ENCODE measurements around the gene GNA14.
A peak's percentile ranks its signal among the peaks of the same experiment; 100 is the strongest.
"Not testable (repeated sequence)": the region's sequence is repeated elsewhere in the genome, so short reads cannot be mapped to it uniquely, and the experiment has no call there.

The GNA14 gene

DNA sequence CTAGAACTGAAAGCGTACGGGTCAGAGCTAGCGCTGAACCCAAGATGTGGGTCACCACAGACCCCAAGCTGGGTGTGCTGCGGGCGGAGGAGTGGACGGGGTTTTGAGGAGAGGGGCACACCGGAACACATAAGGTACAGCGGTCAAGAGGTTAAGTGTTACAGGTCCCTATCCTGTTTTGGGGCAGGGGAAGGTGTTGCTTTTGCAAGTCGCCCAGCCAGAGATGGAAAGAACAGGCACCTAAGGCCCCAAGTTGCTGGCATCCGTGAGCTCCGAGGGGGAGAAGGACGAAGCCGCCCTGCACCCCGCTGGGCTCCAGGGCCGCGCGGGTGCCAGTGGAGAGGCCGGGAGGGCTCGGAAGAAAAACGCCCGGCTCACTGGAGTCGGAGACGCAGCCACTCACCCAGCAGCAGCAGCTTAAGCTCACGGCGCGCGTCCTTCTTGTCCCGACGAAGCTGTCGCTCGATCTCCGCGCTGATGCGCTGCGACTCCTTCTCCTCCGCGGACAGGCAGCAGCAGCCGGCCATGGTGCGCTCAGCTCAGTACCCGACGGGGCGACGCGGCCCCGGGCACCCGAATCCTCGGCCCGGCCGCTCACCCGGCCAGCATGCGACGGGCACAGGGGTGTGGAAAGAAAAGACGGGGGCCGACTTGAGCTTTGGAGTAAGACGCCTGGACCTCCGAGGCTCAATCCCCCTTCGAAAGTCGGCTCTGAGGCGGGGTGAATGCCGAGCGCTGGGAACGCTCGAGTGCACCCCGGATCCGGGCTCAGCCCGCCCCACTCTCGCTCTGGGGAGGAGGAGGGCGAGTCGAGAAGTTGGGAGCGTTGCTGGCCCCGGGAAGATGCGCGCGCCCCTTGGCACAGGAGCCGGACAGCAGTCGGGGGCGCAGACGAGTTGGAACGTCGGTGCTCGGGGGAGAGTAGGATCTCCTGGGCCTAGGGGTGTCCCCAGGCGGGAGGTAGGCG, 572 bp downstream of the GNA14 start:
- Histone ChIP-seq H3K27ac (ENCODE audit: insufficient read depth, low read depth, low read length, poor library complexity, severe bottlenecking) (no peak overlapping the region), H3K9me3 (ENCODE audit: control insufficient read depth, low read length) (no peaks in the 10 kb centered on the region), H3K27me3 (ENCODE audit: control insufficient read depth, insufficient read depth, low read length, poor library complexity, severe bottlenecking) (peaks cover 54% of the 10 kb centered on the region), H3K36me3 (ENCODE audit: control insufficient read depth, insufficient read depth, low read length) (no peaks in the 10 kb centered on the region), H3K4me1 (ENCODE audit: control insufficient read depth, insufficient read depth, low read length) (peaks cover 6% of the 10 kb centered on the region), H3K4me3 (ENCODE audit: insufficient read depth, low read depth, low read length) (peak overlapping the region; percentile 38)
- 16 to 18% methylated on average over 83 of the region's 83 CpGs for WGBS, 2 experiments

DNA sequence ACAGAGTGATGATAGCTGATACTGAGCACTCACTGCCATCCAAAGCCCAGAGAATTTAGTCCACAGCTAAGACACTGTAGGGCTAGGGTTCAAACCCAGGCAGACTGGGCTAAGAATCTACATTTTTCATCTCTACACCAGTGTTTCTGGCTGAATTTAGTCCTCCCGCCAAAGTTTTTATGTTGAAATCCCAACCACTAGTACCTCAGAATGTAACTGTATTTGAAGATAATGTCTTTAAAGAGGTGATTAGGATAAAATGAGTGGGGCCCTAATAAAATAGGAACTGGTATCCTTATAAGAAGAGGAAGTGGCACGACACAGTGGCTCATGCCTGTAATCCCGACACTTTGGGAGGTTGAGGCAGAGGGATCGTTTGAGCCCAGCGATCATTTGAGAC, 4.3 kb downstream of the GNA14 start:
- 96 to 97% methylated on average over 5 of the region's 5 CpGs for WGBS, 2 experiments
- H3K27me3 ChIP-seq (ENCODE audit: control insufficient read depth, insufficient read depth, low read length, poor library complexity, severe bottlenecking), result peaks cover 41% of the 10 kb centered on the region
- no peaks in the 10 kb centered on the region for H3K36me3 ChIP-seq (ENCODE audit: control insufficient read depth, insufficient read depth, low read length)
- H3K4me1 ChIP-seq (ENCODE audit: control insufficient read depth, insufficient read depth, low read length), result peaks cover 4% of the 10 kb centered on the region
- H3K9me3 ChIP-seq (ENCODE audit: control insufficient read depth, low read length), result no peaks in the 10 kb centered on the region
- no peak overlapping the region for H3K27ac ChIP-seq (ENCODE audit: insufficient read depth, low read depth, low read length, poor library complexity, severe bottlenecking)
- no peak overlapping the region for H3K4me3 ChIP-seq (ENCODE audit: insufficient read depth, low read depth, low read length)

DNA sequence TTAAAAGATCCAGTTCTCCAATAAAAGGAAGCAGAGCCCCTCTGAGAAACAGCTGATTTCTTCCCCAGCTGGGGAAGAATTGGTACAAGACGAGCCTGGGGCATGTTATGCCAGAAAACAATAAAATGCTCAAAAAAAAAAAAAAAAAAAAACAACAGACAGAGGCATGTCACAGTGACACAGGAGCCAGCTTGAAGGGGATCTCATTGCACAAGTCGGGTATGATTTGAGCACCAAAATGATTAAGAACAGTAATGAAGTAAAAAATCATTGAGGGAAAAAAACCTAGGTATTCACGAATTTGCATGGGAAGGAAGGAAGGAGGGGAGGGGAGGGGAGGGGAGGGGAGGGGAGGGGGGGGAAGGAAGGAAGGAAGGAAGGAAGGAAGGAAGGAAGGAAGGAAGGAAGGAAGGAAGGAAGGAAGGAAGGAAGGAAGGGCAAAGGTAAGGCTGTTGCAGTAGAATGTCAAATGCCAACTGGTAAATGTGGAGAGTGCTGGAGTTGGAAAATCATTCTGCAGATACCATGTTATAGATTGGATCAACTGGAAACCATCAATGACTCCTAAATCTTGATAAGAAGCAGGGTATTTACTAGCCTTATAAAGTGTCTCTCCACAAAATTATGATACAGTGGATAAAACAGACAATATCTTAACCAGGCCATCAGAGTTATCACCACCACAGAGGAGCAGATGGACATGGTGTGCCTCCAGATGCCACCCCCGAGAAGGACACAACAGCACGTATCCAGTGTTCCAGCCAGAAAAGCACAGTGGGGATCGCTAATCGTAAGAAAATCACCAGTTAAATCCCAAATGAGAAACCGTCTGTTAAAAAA, 7.2 kb downstream of the GNA14 start:
- H3K4me3 ChIP-seq (ENCODE audit: insufficient read depth, low read depth, low read length), result no peak overlapping the region
- peaks cover 12% of the 10 kb centered on the region for H3K27me3 ChIP-seq (ENCODE audit: control insufficient read depth, insufficient read depth, low read length, poor library complexity, severe bottlenecking)
- H3K9me3 ChIP-seq (ENCODE audit: control insufficient read depth, low read length), result no peaks in the 10 kb centered on the region
- no peaks in the 10 kb centered on the region for H3K4me1 ChIP-seq (ENCODE audit: control insufficient read depth, insufficient read depth, low read length)
- H3K27ac ChIP-seq (ENCODE audit: insufficient read depth, low read depth, low read length, poor library complexity, severe bottlenecking), result no peak overlapping the region
- no peaks in the 10 kb centered on the region for H3K36me3 ChIP-seq (ENCODE audit: control insufficient read depth, insufficient read depth, low read length)
- 88 to 96% methylated on average over 6 to 7 of the region's 8 CpGs for WGBS, 2 experiments

DNA sequence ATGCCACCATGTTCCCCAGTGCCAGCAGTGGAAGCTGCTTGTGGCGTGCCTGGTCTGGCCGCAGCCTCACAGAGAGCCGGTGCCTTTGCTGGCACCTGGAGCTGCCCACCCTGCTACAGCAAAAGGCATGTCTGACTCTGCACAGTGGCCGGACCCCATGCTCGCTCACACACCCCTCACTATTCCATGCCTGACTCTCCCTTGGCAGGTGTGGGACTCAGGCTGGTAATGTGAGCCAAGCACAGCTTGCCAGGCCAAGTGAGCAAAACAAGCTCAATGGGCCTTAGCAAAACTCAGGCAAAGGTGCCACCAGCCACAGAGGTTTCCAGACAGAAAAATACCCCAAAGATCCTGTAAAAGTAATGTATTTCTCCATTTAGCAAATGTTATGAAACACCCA, 15.5 kb downstream of the GNA14 start:
- H3K4me3 ChIP-seq (ENCODE audit: insufficient read depth, low read depth, low read length), result no peak overlapping the region
- WGBS, 2 experiments, result 93 to 94% methylated on average over 5 of the region's 5 CpGs
- H3K4me1 ChIP-seq (ENCODE audit: control insufficient read depth, insufficient read depth, low read length), result no peaks in the 10 kb centered on the region
- H3K27me3 ChIP-seq (ENCODE audit: control insufficient read depth, insufficient read depth, low read length, poor library complexity, severe bottlenecking), result no peaks in the 10 kb centered on the region
- H3K36me3 ChIP-seq (ENCODE audit: control insufficient read depth, insufficient read depth, low read length), result no peaks in the 10 kb centered on the region
- H3K9me3 ChIP-seq (ENCODE audit: control insufficient read depth, low read length), result no peaks in the 10 kb centered on the region
- no peak overlapping the region for H3K27ac ChIP-seq (ENCODE audit: insufficient read depth, low read depth, low read length, poor library complexity, severe bottlenecking)

DNA sequence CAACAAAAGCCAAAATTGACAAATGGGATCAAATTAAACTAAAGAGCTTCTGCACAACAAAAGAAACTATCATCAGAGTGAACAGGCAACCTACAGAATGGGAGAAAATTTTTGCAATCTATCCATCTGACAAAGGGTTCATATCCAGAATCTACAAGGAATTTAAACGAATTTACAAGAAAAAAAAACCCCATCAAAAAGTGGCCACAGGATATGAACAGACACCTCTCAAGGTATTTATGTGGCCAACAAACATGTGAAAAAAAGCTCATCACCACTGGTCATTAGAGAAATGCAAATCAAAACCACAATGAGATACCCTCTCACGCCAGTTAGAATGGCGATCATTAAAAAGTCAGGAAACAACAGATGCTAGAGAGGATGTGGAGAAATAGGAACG, 19.3 kb downstream of the GNA14 start:
- H3K4me3 ChIP-seq (ENCODE audit: insufficient read depth, low read depth, low read length); H3K27ac ChIP-seq (ENCODE audit: insufficient read depth, low read depth, low read length, poor library complexity, severe bottlenecking); H3K27me3 ChIP-seq (ENCODE audit: control insufficient read depth, insufficient read depth, low read length, poor library complexity, severe bottlenecking); H3K4me1 ChIP-seq (ENCODE audit: control insufficient read depth, insufficient read depth, low read length); H3K9me3 ChIP-seq (ENCODE audit: control insufficient read depth, low read length); H3K36me3 ChIP-seq (ENCODE audit: control insufficient read depth, insufficient read depth, low read length): not testable (repeated sequence)
- 94 to 98% methylated on average over 4 of the region's 4 CpGs for WGBS, 2 experiments

DNA sequence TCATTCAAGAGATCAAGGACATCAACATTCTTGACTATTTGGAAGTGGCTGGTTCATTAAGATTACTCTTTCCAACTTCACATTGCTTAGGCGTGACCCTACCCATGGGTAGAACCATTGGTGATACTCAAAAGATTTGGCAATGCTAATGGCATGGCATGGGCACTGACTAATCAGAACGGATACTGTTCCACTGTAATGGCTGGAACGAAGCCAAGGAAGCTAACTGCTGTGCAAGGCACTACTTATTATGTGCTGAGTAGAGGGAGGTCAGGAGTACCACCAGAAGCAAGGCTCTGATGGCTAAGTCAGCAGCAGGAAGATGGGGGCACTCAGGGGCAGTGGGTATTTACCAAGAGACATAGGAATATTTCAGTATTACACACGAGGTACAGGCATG, 31.9 kb downstream of the GNA14 start:
- Histone ChIP-seq H3K36me3 (ENCODE audit: control insufficient read depth, insufficient read depth, low read length) (no peaks in the 10 kb centered on the region), H3K27ac (ENCODE audit: insufficient read depth, low read depth, low read length, poor library complexity, severe bottlenecking) (no peak overlapping the region), H3K9me3 (ENCODE audit: control insufficient read depth, low read length) (no peaks in the 10 kb centered on the region), H3K4me1 (ENCODE audit: control insufficient read depth, insufficient read depth, low read length) (no peaks in the 10 kb centered on the region), H3K27me3 (ENCODE audit: control insufficient read depth, insufficient read depth, low read length, poor library complexity, severe bottlenecking) (no peaks in the 10 kb centered on the region), H3K4me3 (ENCODE audit: insufficient read depth, low read depth, low read length) (no peak overlapping the region)
- WGBS, 2 experiments, result 91 to 93% methylated on average over 4 of the region's 4 CpGs

DNA sequence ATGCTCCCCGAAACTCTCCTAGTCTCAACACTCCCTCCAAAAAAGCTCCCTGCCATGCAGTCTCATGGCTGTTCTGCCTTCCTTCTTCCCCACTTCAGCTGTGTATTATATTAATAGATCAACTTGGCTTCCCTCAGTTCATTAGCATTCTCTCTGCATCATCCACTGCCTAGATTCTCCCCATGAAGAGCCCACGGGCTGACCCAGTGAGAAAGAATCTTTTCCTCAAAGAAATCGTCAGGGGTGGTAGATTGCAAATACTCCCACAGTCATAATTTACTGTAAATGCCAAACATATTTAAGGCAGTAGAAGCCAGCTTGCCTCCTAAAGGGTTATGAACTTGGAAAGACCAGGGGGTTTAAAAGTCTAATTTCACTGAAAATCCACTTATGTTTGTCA, 33.5 kb downstream of the GNA14 start:
- no peaks in the 10 kb centered on the region for H3K36me3 ChIP-seq (ENCODE audit: control insufficient read depth, insufficient read depth, low read length)
- H3K27me3 ChIP-seq (ENCODE audit: control insufficient read depth, insufficient read depth, low read length, poor library complexity, severe bottlenecking), result no peaks in the 10 kb centered on the region
- no peaks in the 10 kb centered on the region for H3K4me1 ChIP-seq (ENCODE audit: control insufficient read depth, insufficient read depth, low read length)
- no peak overlapping the region for H3K4me3 ChIP-seq (ENCODE audit: insufficient read depth, low read depth, low read length)
- no peak overlapping the region for H3K27ac ChIP-seq (ENCODE audit: insufficient read depth, low read depth, low read length, poor library complexity, severe bottlenecking)
- WGBS, 2 experiments, result 78 to 92% methylated on average over 3 of the region's 3 CpGs
- H3K9me3 ChIP-seq (ENCODE audit: control insufficient read depth, low read length), result no peaks in the 10 kb centered on the region

DNA sequence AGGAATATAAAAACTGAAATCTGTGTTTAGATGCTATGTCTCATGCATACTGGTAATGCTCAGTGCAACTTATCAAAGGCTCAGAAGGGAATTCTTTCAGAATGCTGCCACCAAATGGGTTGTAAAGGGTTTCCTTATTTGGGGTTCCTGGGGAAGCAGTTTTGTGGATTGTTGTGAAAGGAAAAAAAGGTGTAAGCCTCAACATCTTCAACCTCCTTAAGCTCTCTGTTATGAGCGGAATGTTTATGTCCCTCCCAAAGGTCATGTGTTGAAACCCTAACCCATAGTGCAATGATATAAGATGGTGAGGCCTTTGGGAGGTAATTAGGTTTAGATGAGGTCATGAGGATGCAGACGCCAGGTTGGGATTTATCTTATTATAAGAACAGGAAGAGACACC, 41.6 kb downstream of the GNA14 start:
- Histone ChIP-seq H3K9me3 (ENCODE audit: control insufficient read depth, low read length) (no peaks in the 10 kb centered on the region), H3K27ac (ENCODE audit: insufficient read depth, low read depth, low read length, poor library complexity, severe bottlenecking) (no peak overlapping the region)

DNA sequence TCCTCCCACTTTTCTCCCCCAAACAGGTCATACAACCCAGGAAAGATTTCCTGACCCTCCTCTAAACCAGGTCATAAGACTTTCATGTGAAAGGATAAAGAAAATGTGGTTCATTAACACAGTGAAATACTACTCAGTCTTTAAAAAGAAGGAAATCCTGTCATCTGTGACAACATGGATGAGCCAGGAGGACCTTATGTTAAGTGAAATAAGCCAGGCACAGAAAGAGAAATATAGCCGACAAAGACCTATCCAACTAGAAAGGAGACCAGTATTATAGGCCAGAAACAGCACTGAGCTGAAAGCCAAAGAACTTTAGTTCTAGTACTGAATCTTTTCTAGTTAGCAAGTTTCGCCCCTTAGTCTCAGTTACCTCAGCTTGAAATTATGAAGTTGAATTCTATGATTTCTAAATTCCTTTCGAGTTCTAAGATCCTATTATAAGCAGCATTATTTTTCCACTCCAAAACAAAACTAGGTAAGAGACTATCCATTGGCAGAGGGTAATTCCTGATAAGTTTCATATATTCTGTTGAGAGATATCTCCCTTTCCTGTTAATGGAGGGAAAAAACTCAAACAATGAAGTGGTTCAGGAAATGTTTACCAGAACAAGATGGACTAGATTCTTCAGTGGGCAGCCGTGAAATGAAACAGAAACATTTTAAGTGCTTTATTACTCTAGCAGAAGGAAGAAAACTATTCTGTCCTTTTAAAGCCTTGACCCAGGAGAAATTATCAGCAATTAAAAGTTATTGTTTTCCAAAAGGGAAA, 42.5 kb downstream of the GNA14 start:
- 95 to 96% methylated on average over 3 to 4 of the region's 4 CpGs for WGBS, 2 experiments
- no peaks in the 10 kb centered on the region for H3K9me3 ChIP-seq (ENCODE audit: control insufficient read depth, low read length)

More for the DNA sequence above, 41.6 kb downstream of the GNA14 start:
- Histone ChIP-seq H3K36me3 (ENCODE audit: control insufficient read depth, insufficient read depth, low read length) (no peaks in the 10 kb centered on the region), H3K27me3 (ENCODE audit: control insufficient read depth, insufficient read depth, low read length, poor library complexity, severe bottlenecking) (no peaks in the 10 kb centered on the region), H3K4me3 (ENCODE audit: insufficient read depth, low read depth, low read length) (no peak overlapping the region), H3K4me1 (ENCODE audit: control insufficient read depth, insufficient read depth, low read length) (no peaks in the 10 kb centered on the region)
- 66 to 71% methylated on average over 2 of the region's 2 CpGs for WGBS, 2 experiments

More for the DNA sequence above, 42.5 kb downstream of the GNA14 start:
- no peaks in the 10 kb centered on the region for H3K27me3 ChIP-seq (ENCODE audit: control insufficient read depth, insufficient read depth, low read length, poor library complexity, severe bottlenecking)
- no peaks in the 10 kb centered on the region for H3K4me1 ChIP-seq (ENCODE audit: control insufficient read depth, insufficient read depth, low read length)
- H3K36me3 ChIP-seq (ENCODE audit: control insufficient read depth, insufficient read depth, low read length), result no peaks in the 10 kb centered on the region
- no peak overlapping the region for H3K4me3 ChIP-seq (ENCODE audit: insufficient read depth, low read depth, low read length)
- H3K27ac ChIP-seq (ENCODE audit: insufficient read depth, low read depth, low read length, poor library complexity, severe bottlenecking), result no peak overlapping the region

All from ectodermal cell (in vitro differentiated cells).